Activated CD4-positive, alpha-beta memory T cell treated with anti-CD3 and anti-CD28 coated beads, Interleukin-2, amount 10 ng/mL, durations not matched to agents 7 days and 5 days (primary cell): ENCODE results near the gene MYO5C. TPM values are rescaled to one million over a fixed set of nuclear protein-coding genes. Genes with fewer than 3 reads are reported as not detected.

Source experiments
- CTCF ChIA-PET: fragments of 350-600 bp; sonication (Branson Sonifier 250); formaldehyde crosslinking; loops from one replicate; lab custom pipeline; 2021; ENCODE audit warnings: antibody characterized with exemption, inconsistent platforms; lab: Charles Lee
- POLR2A ChIA-PET: fragments of 350-600 bp; sonication (Branson Sonifier 250); formaldehyde crosslinking; loops from one replicate; lab custom pipeline; 2021; ENCODE audit warnings: antibody characterized with exemption; lab: Charles Lee
- DNase-seq: peaks from one replicate; pipeline ENCODE4 v3.0.0-alpha.2; 2020
- H3K27ac Mint-ChIP-seq: one replicate; pipeline ENCODE4 v1.8.0; 2021; ENCODE audit warnings: mild to moderate bottlenecking, mixed read lengths
- H3K27me3 Mint-ChIP-seq: one replicate; pipeline ENCODE4 v1.8.0; 2021; ENCODE audit warnings: mixed read lengths
- H3K36me3 Mint-ChIP-seq: one replicate; pipeline ENCODE4 v1.8.0; 2021; ENCODE audit warnings: low read depth, mixed read lengths
- H3K4me1 Mint-ChIP-seq: one replicate; pipeline ENCODE4 v1.8.0; 2021; ENCODE audit warnings: mixed read lengths
- H3K4me3 Mint-ChIP-seq: one replicate; pipeline ENCODE4 v1.8.0; 2021; ENCODE audit warnings: mild to moderate bottlenecking, mixed read lengths
- H3K9me3 Mint-ChIP-seq: one replicate; pipeline ENCODE4 v1.8.0; 2021; ENCODE audit warnings: mixed read lengths
- total RNA-seq, 2 experiments: library from RNA; stranded (reverse); gene quantifications; one replicate each; pipeline ENCODE4 v1.2.3, GENCODE V29; 2021

Gene MYO5C
- total RNA-seq, 2 experiments from 2014 or later, result 1.3 to 1.4 TPM

DNA sequence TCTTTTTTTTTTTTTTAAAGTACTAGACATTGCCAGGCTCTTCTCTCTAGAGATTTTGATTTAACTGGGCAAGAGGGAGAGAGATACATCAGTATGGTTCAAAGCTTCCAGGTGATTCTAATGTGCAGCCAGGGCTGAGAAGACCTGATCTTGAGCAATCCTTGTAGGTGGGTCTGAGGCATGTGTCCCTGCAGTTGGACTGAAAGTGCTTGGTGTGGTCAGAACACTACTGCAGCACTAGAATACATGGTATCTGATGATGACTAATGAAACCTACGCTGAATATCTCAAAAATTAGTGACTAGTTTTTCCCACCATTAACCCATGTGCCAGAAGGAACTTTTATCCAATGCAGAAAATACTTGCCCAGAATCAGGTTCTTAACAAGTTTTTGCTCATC, 34.4 kb upstream of the MYO5C start:
- Mint-ChIP-seq H3K36me3 (peaks cover 49% of the 10 kb centered on the region), H3K4me1 (peaks cover 42% of the 10 kb centered on the region), H3K27ac (no peak overlapping the region), H3K4me3 (no peak overlapping the region), H3K27me3 (no peaks in the 10 kb centered on the region), H3K9me3 (no peaks in the 10 kb centered on the region)
- ChIA-PET POLR2A (no interaction called here), CTCF (interaction anchor here (0.7 to 2.5 kb wide), 2 partner anchors 73 to 265 kb away, joined by 3 to 9 read pairs; no protein-coding TSS in a partner anchor)
- no peak for DNase-seq

DNA sequence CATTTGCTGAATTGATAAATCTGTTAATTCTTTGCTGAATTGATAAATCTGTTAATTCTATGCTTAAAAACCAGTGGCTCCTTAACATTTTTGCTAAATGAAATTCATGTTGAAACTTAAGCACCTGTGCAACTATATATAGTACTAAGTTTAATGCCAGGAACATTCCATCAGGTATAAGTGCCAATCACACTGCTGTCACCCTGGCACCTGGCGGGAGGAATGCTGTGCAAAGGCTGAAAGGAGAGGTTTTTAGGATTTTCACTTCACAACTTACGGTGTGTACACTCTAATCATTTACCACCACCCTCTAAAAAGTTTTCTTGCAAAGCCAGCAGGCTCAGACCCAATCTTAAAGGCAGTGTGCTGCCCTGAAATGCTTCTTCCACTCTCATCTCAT, 33.5 kb upstream of the MYO5C start:
- POLR2A ChIA-PET, result no interaction called here
- Mint-ChIP-seq H3K4me3 (no peak overlapping the region), H3K27ac (no peak overlapping the region), H3K4me1 (peaks cover 40% of the 10 kb centered on the region), H3K36me3 (peaks cover 44% of the 10 kb centered on the region), H3K27me3 (no peaks in the 10 kb centered on the region), H3K9me3 (no peaks in the 10 kb centered on the region)
- CTCF ChIA-PET, result interaction anchor here (0.7 to 2.5 kb wide), 5 partner anchors 67 to 405 kb away, joined by 3 to 9 read pairs (median 4); no protein-coding TSS in a partner anchor
- no peak for DNase-seq

DNA sequence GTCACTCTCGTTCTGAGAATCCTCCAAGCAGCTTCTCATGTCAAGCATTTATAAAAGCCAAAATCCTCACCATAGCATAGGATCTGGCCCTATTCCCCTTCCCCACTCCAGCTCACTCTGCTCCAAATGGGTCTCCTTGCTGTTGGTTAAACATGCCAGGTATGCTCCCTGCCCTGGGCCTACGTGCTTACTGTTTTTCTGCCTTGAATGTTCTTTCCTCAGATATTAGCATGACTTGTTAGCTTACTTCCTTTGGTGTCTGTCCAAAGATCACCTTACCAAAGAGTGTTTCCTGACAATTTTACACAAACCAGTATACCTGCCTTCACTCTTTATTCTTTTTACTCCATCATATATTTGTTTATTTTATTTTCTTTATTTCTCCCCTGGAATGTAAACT, 33.1 kb upstream of the MYO5C start:
- Mint-ChIP-seq H3K36me3 (peaks cover 46% of the 10 kb centered on the region), H3K27me3 (no peaks in the 10 kb centered on the region), H3K4me1 (peaks cover 40% of the 10 kb centered on the region), H3K4me3 (no peak overlapping the region), H3K9me3 (no peaks in the 10 kb centered on the region), H3K27ac (no peak overlapping the region)
- ChIA-PET POLR2A (no interaction called here), CTCF (interaction anchor here (0.9 to 2.5 kb wide), 4 partner anchors 66 to 406 kb away, joined by 4 to 9 read pairs (median 4); no protein-coding TSS in a partner anchor)
- no peak for DNase-seq

DNA sequence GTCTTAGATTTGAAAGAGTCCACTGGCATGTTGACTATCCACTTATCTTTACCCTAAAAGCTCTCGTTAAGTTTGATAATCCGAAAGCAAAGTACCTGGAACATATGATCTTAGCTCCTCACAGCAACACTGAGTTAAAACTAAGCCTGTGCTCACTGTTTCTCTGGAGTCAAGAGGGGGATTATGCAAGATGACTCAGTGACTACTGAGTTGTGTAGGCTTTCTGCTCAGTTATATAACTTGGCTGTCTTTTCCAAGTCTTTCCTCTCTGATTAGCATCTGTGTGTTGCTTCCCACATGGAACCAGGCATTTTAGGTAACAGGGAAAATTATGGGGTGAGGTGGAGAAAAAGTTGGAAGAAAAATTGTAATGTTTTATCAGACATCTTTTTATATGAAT, 31.2 kb upstream of the MYO5C start:
- no peaks in the 10 kb centered on the region for H3K9me3 Mint-ChIP-seq
- H3K36me3 Mint-ChIP-seq, result peaks cover 58% of the 10 kb centered on the region
- DNase-seq, result no peak
- no peak overlapping the region for H3K27ac Mint-ChIP-seq
- no peaks in the 10 kb centered on the region for H3K27me3 Mint-ChIP-seq
- ChIA-PET CTCF (no interaction called here), POLR2A (interaction anchor here (1.0 to 2.7 kb wide), 2 partner anchors 65 to 242 kb away, joined by 3 to 6 read pairs; partner anchors contain the start of gene ARPP19)
- H3K4me1 Mint-ChIP-seq, result peaks cover 26% of the 10 kb centered on the region
- H3K4me3 Mint-ChIP-seq, result no peak overlapping the region

DNA sequence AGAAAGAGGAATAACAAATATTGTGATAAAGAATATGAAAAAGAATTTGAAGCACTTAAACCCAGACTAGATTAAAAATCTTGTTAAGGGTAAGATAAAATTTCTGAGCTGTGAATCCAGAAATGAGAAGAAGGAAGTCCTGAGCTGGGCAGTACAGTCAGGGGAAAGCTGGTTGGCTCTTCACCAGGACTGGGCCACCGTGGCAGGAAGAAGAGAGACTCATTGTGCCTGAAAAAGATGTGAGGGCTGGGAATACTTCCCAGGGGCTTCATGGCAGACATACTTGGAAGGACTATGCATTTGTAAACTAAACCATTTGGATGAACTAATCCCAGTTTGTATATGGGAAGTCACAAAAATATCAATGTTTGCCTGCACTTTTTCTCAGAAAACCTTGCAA, 28.5 kb upstream of the MYO5C start:
- Mint-ChIP-seq H3K9me3 (no peaks in the 10 kb centered on the region), H3K4me3 (no peak overlapping the region), H3K27ac (no peak overlapping the region), H3K27me3 (no peaks in the 10 kb centered on the region), H3K4me1 (peaks cover 3% of the 10 kb centered on the region), H3K36me3 (peaks cover 61% of the 10 kb centered on the region)
- ChIA-PET CTCF (interaction anchor here (0.5 to 3.3 kb wide), 3 partner anchors 68 to 234 kb away, joined by 3 to 16 read pairs (median 5); no protein-coding TSS in a partner anchor), POLR2A (no interaction called here)
- DNase-seq, result no peak

DNA sequence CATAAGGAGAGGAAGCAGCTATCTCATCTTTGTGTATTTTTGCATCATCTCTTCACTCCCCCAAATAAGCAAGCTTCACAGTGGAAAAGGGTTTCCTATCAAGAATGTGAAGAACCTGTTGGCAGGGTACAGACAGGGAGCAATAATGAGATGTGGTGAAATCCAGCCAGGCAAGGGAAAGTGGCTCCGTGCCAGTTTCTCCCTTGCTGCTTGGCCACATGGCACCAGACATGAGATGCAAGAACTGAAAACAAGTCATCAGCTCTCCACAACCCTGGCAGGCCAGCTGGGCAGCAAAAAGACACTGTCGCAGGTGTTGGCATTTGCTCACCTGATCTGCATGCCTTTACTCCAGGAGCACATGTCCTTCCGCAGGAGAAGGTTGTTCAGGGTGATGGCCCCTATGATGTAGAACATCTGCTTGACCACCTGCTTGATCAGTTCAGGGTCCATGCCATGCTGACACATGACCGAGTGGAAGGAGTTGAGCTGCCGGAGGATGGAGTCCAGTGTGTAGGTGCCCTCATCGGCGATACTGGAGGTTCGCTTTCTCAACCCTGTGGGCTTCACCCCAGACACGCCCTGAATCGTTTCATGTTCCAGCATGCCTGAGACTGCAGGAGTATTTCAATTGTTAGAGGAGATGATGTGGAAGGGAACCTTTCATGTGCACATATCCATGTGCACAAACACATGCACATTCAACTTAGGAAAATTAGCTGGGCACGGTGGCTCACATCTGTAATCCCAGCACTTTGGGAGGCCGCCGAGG, 23.3 kb upstream of the MYO5C start:
- Mint-ChIP-seq H3K36me3 (peaks cover 56% of the 10 kb centered on the region), H3K27ac (no peak overlapping the region), H3K27me3 (no peaks in the 10 kb centered on the region), H3K9me3 (no peaks in the 10 kb centered on the region), H3K4me1 (no peaks in the 10 kb centered on the region), H3K4me3 (no peak overlapping the region)
- no peak for DNase-seq
- ChIA-PET CTCF (no interaction called here), POLR2A (interaction anchor here (1.0 to 1.3 kb wide), 2 partner anchors 15 to 58 kb away, joined by 3 to 4 read pairs; no protein-coding TSS in a partner anchor)

DNA sequence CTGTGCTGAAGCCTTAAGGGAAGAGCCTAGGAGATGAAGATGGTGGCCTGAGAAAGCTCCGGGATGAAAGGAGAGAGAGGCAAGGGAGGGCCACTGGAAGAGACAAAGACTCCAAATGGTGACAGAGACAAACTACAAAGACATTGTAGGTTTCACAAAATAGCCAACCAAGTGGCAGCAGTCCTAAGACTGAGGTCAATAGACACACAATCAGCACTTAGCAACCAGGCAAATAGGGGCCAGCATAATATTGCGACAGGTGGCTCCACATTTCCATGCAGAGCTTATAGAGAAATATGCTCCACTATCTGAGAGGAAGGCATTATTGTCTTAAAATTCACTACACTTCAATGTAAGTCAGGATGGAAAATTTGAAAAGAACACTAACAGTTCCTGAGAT, 22.1 kb upstream of the MYO5C start:
- POLR2A ChIA-PET, result interaction anchor here (0.7 to 1.3 kb wide), 2 partner anchors 14 to 60 kb away, joined by 3 to 4 read pairs; no protein-coding TSS in a partner anchor
- no peak for DNase-seq
- no peaks in the 10 kb centered on the region for H3K4me1 Mint-ChIP-seq
- no peak overlapping the region for H3K27ac Mint-ChIP-seq
- H3K27me3 Mint-ChIP-seq, result no peaks in the 10 kb centered on the region
- no peak overlapping the region for H3K4me3 Mint-ChIP-seq
- no peaks in the 10 kb centered on the region for H3K9me3 Mint-ChIP-seq
- H3K36me3 Mint-ChIP-seq, result peaks cover 58% of the 10 kb centered on the region
- CTCF ChIA-PET, result no interaction called here

DNA sequence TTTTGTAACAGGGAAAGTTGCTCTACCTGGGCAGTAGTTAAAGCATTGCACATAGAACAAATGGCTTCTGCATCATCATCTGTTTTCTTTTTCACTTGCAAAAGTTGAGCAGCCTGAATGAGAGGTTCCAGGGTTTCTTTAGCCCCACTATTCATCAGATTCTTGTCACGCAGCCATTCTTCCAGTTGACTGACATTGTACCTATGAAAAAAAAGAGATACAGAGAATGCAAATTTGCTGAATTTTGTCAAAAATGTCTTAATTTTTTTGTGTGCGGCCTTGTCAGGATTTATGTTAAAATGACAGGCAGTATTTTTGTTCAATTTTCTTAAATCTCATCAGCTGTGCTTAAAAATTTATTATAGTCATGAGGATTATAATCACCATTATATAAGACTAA, 21.4 kb upstream of the MYO5C start:
- Mint-ChIP-seq H3K9me3 (no peaks in the 10 kb centered on the region), H3K27ac (no peak overlapping the region), H3K27me3 (no peaks in the 10 kb centered on the region), H3K4me1 (no peaks in the 10 kb centered on the region), H3K4me3 (no peak overlapping the region), H3K36me3 (peaks cover 54% of the 10 kb centered on the region)
- ChIA-PET POLR2A (no interaction called here), CTCF (no interaction called here)
- no peak for DNase-seq

DNA sequence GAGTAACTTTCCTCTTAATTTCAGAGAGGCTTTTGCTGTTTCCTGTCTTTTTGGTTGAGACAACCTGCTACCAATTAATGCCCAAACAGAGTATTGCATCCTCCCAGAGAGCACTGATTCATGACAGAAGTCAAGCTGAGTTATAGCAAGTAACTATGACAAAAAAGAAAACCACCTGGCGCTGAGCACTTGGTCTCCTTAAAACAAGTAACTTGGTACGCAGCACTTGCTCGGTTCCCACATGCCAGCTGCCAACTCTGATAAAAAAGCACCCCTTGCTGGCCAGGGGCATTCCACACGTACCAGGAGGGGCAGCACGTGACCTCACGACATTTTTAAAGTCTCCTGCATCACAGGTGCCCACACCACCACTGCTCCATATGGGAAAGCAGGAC, 13.5 kb upstream of the MYO5C start:
- Mint-ChIP-seq H3K4me3 (no peak overlapping the region), H3K27me3 (no peaks in the 10 kb centered on the region), H3K27ac (no peak overlapping the region), H3K36me3 (peaks cover 31% of the 10 kb centered on the region), H3K9me3 (peaks cover 7% of the 10 kb centered on the region), H3K4me1 (peaks cover 16% of the 10 kb centered on the region)
- DNase-seq, result no peak
- ChIA-PET POLR2A (no interaction called here), CTCF (interaction anchor here (1.5 kb wide), 1 partner anchor 23 kb away, joined by 4 read pairs; no protein-coding TSS in a partner anchor)

DNA sequence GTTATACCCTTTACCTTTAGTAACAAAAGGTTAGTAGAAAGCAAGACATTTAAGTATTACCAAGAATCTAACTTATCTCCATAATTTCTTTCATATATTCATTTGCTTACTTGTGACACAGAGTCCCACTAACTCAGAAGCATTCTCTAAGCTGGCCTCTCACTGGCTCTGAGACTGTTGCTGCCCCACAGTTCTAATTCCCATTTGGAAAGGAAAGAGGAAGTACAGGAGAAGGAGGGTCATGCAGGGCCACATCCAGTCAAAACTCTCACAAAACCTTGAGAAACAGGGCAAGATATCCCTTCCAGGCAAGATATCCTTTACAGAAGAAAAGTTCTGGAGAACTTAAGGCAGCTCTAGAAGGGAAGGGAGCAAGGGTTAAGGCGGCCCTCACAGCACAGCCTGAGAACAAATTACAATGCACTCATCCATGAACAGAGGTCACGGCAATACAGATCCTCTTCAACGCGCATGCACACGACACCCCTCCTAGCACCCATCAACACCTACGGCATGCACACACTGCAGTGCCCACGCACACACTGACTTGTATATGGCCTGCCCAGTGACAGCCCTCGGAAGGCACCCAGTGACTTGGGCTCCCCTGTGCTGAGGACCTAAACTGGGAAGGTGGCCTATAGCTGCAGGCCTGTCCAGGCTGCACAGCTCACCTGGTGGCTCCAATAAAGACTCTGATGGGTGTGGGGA, 13.0 kb upstream of the MYO5C start:
- Mint-ChIP-seq H3K4me3 (no peak overlapping the region), H3K27ac (no peak overlapping the region), H3K27me3 (no peaks in the 10 kb centered on the region), H3K4me1 (peaks cover 21% of the 10 kb centered on the region), H3K36me3 (peaks cover 31% of the 10 kb centered on the region), H3K9me3 (peaks cover 7% of the 10 kb centered on the region)
- no peak for DNase-seq
- ChIA-PET POLR2A (no interaction called here), CTCF (interaction anchor here (1.5 kb wide), 1 partner anchor 23 kb away, joined by 4 read pairs; no protein-coding TSS in a partner anchor)

DNA sequence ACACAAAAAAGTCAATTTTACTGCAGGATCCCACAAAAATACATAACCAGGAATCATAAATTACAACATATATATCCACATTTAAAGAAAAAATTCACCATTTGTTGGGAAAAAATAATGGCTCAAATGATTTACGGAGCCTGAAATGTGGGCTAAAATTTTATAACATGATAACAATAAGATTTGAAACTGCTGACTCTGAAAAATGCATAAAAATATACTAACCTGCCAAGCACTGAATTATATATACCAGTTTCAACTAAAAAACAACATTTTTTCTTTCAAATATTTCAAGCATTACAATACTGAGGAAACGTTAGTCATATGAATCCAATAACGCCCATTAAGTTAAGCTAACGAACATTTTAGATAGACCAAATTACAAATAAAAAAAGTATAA, 12.2 kb upstream of the MYO5C start:
- POLR2A ChIA-PET, result no interaction called here

DNA sequence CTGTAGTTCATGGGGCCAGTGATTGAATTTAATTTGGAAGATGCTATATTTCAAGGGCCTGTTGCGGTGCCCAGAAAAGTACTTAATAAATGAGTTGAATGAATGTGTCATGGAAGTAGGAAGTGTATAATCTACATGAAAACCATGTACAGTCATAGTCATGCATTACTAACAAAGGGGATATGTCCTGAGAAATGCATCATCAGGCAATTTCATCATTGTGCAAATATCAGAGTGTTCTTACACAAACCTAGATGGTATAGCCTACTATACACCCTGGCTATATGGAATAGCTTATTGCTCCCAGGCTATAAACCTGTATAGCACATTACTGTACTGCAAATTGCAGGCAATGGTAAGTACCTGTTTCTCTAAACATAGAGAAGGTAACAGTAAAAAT, 10.7 kb upstream of the MYO5C start:
- H3K9me3 Mint-ChIP-seq, result peaks cover 7% of the 10 kb centered on the region
- H3K27me3 Mint-ChIP-seq, result no peaks in the 10 kb centered on the region
- no peak for DNase-seq
- H3K36me3 Mint-ChIP-seq, result peaks cover 23% of the 10 kb centered on the region
- ChIA-PET POLR2A (no interaction called here), CTCF (no interaction called here)
- H3K27ac Mint-ChIP-seq, result no peak overlapping the region
- no peak overlapping the region for H3K4me3 Mint-ChIP-seq
- H3K4me1 Mint-ChIP-seq, result peaks cover 34% of the 10 kb centered on the region

More for the DNA sequence above, 12.2 kb upstream of the MYO5C start:
- H3K27me3 Mint-ChIP-seq, result no peaks in the 10 kb centered on the region
- DNase-seq, result no peak
- H3K36me3 Mint-ChIP-seq, result peaks cover 25% of the 10 kb centered on the region
- peaks cover 29% of the 10 kb centered on the region for H3K4me1 Mint-ChIP-seq
- H3K4me3 Mint-ChIP-seq, result no peak overlapping the region
- H3K9me3 Mint-ChIP-seq, result peaks cover 7% of the 10 kb centered on the region
- H3K27ac Mint-ChIP-seq, result no peak overlapping the region
- CTCF ChIA-PET, result no interaction called here
